Mesenchymal stem cell (in vitro differentiated cells and primary cell): ENCODE results near the gene VPS9D1.

Experiments
- DNase-seq: peaks from one replicate; pipeline ENCODE4 v3.0.0-alpha.2; 2013
- H2AFZ ChIP-seq: one replicate; pipeline ENCODE4 v1.6.1; 2013; ENCODE audit warnings: low read depth, mild to moderate bottlenecking, control low read depth, inconsistent platforms, low read length, moderate library complexity
- H2AK5ac ChIP-seq: 2 replicates; pipeline ENCODE4 v1.6.1; 2013; ENCODE audit warnings: low read length, moderate library complexity, mild to moderate bottlenecking, inconsistent platforms; ENCODE audit not compliant: severe bottlenecking
- H2BK120ac ChIP-seq: one replicate; pipeline ENCODE4 v1.6.1; 2013; ENCODE audit warnings: low read depth, mild to moderate bottlenecking, inconsistent platforms, low read length, moderate library complexity
- H2BK12ac ChIP-seq, 2 experiments: one replicate each; pipeline ENCODE4 v1.6.1; 2013; ENCODE audit warnings: inconsistent platforms in 2 of 2, low read length in 2 of 2, mild to moderate bottlenecking in 2 of 2, moderate library complexity in 2 of 2, control low read depth in 1 of 2
- H2BK15ac ChIP-seq: one replicate; pipeline ENCODE4 v1.6.1; 2013; ENCODE audit warnings: mild to moderate bottlenecking, low read depth, inconsistent platforms; ENCODE audit not compliant: poor library complexity, severe bottlenecking
- H2BK5ac ChIP-seq: 2 replicates; pipeline ENCODE4 v1.6.1; 2013; ENCODE audit warnings: low read depth, mild to moderate bottlenecking, low read length, control low read depth, inconsistent platforms; ENCODE audit not compliant: poor library complexity, severe bottlenecking
- H3K14ac ChIP-seq, 2 experiments: one replicate each; pipeline ENCODE4 v1.6.1; 2013; ENCODE audit warnings: inconsistent platforms in 2 of 2, low read length in 2 of 2, control low read depth in 1 of 2, mild to moderate bottlenecking in 1 of 2, moderate library complexity in 1 of 2
- H3K18ac ChIP-seq, 2 experiments: one replicate each; pipeline ENCODE4 v1.6.1; 2013; ENCODE audit warnings: inconsistent platforms in 2 of 2, low read length in 2 of 2, control low read depth in 1 of 2, low read depth in 1 of 2, mild to moderate bottlenecking in 1 of 2
- H3K23ac ChIP-seq, 2 experiments: one replicate each; pipeline ENCODE4 v1.6.1; 2013; ENCODE audit warnings: inconsistent platforms in 2 of 2, low read length in 2 of 2, mild to moderate bottlenecking in 2 of 2, moderate library complexity in 2 of 2, control low read depth in 1 of 2
- H3K27ac ChIP-seq: 2 replicates; pipeline ENCODE4 v1.5.1; 2013; ENCODE audit warnings: mild to moderate bottlenecking, moderate library complexity, low read length, control low read depth, inconsistent platforms; ENCODE audit not compliant: poor library complexity, severe bottlenecking
- H3K27me3 ChIP-seq, 2 experiments: 2 replicates each; pipeline versions ENCODE4 v1.6.1 to v1.7.0; 2013; ENCODE audit warnings: low read length in 2 of 2, mild to moderate bottlenecking in 2 of 2, moderate library complexity in 2 of 2, control low read depth in 1 of 2, inconsistent platforms in 1 of 2; ENCODE audit not compliant: control insufficient read depth in 1 of 2, insufficient read depth in 1 of 2
- H3K36me3 ChIP-seq, 2 experiments: 2 replicates each; pipeline versions ENCODE4 v1.6.1 to v1.7.0; 2013; ENCODE audit warnings: low read length in 2 of 2, control low read depth in 1 of 2, inconsistent platforms in 1 of 2, low read depth in 1 of 2, mild to moderate bottlenecking in 1 of 2; ENCODE audit not compliant: insufficient read depth in 2 of 2, control insufficient read depth in 1 of 2
- H3K4ac ChIP-seq, 2 experiments: one replicate each; pipeline ENCODE4 v1.6.1; 2013; ENCODE audit warnings: inconsistent platforms in 2 of 2, low read length in 2 of 2, mild to moderate bottlenecking in 2 of 2, moderate library complexity in 2 of 2, control low read depth in 1 of 2, low read depth in 1 of 2
- H3K4me1 ChIP-seq: 2 replicates; pipeline ENCODE4 v1.6.1; 2013; ENCODE audit warnings: low read depth, low read length, control low read depth; ENCODE audit not compliant: control insufficient read depth, insufficient read depth
- H3K4me2 ChIP-seq: 2 replicates; pipeline ENCODE4 v1.6.1; 2013; ENCODE audit warnings: low read length, mild to moderate bottlenecking, inconsistent platforms; ENCODE audit not compliant: poor library complexity, severe bottlenecking
- H3K4me3 ChIP-seq, 2 experiments: 2 replicates each; pipeline versions ENCODE4 v1.5.1 to v1.7.0; 2013; ENCODE audit warnings: low read length in 2 of 2, mild to moderate bottlenecking in 2 of 2, control low read depth in 1 of 2, low read depth in 1 of 2; ENCODE audit not compliant: insufficient read depth in 1 of 2
- H3K79me1 ChIP-seq: replicated peaks from 2 replicates; pipeline ENCODE4 v1.6.1; 2013; ENCODE audit warnings: mild to moderate bottlenecking, control low read depth, low read length, inconsistent platforms; ENCODE audit not compliant: poor library complexity, severe bottlenecking
- H3K9ac ChIP-seq: 2 replicates; pipeline ENCODE4 v1.7.0; 2013; ENCODE audit warnings: mild to moderate bottlenecking, low read length, moderate library complexity
- H3K9me3 ChIP-seq: 2 replicates; pipeline ENCODE4 v1.7.0; 2013; ENCODE audit warnings: mild to moderate bottlenecking, low read length; ENCODE audit not compliant: control insufficient read depth
- H4K8ac ChIP-seq: one replicate; pipeline ENCODE4 v1.6.1; 2013; ENCODE audit warnings: inconsistent platforms, mild to moderate bottlenecking, low read length, moderate library complexity
- H4K91ac ChIP-seq: one replicate; pipeline ENCODE4 v1.6.1; 2013; ENCODE audit warnings: mild to moderate bottlenecking, low read length, inconsistent platforms
- WGBS: methylation state at CpG from one replicate; pipeline ENCODE4 v1.1.7; 2013; ENCODE audit warnings: mixed read lengths; 5-methylcytosine and 5-hydroxymethylcytosine counted together

The VPS9D1 gene

GRCh38 chr16:89712274-89712781, 8.4 kb downstream of the VPS9D1 start:
- WGBS: 17% methylated on average over 14 of the region's 22 CpGs

GRCh38 chr16:89711601-89712273, 9.0 kb downstream of the VPS9D1 start:
- Histone ChIP-seq H2BK12ac (no peak overlapping the region), H3K79me1 (peaks cover 8% of the 10 kb centered on the region), H2AK5ac (no peak overlapping the region), H2BK5ac (no peak overlapping the region), H3K4me2 (peak overlapping the region; percentile 84), H3K4me1 (peaks cover 22% of the 10 kb centered on the region), H3K14ac (no peak overlapping the region), H3K27ac (no peak overlapping the region), H3K4ac (peak overlapping the region; percentile 13 to 57), H3K23ac (no peak overlapping the region), H4K91ac (no peak overlapping the region), H3K36me3 (peaks cover 26 to 53% of the 10 kb centered on the region in 2 experiments), H2AFZ (peak overlapping the region; percentile 29), H3K4me3 (peak overlapping the region; percentile 61 to 66), H3K27me3 (no peaks in the 10 kb centered on the region), H3K9ac (peak overlapping the region; percentile 38), H3K18ac (peak overlapping the region; percentile 35 to 37), H3K9me3 (no peaks in the 10 kb centered on the region), H2BK15ac (no peak overlapping the region), H4K8ac (peak overlapping the region; percentile 78), H2BK120ac (peak overlapping the region; percentile 23)
- 7% methylated on average over 43 of the region's 48 CpGs for WGBS
- peak; percentile 67 for DNase-seq

More at GRCh38 chr16:89712274-89712781, 8.4 kb downstream of the VPS9D1 start:
- Histone ChIP-seq H3K14ac (peak overlapping the region in 1 of 2 experiments; percentile 60), H3K18ac (no peak overlapping the region), H4K8ac (peak overlapping the region; percentile 39), H3K4me1 (peaks cover 22% of the 10 kb centered on the region), H3K4me2 (peak overlapping the region; percentile 84), H2AK5ac (no peak overlapping the region), H3K36me3 (peaks cover 26 to 54% of the 10 kb centered on the region in 2 experiments), H2AFZ (peak overlapping the region; percentile 29), H3K9me3 (no peaks in the 10 kb centered on the region), H3K79me1 (peaks cover 11% of the 10 kb centered on the region), H2BK120ac (no peak overlapping the region), H4K91ac (no peak overlapping the region), H3K4ac (peak overlapping the region in 1 of 2 experiments; percentile 13), H2BK12ac (no peak overlapping the region), H3K23ac (no peak overlapping the region), H3K4me3 (peak overlapping the region; percentile 61 to 66), H3K27me3 (no peaks in the 10 kb centered on the region), H2BK5ac (no peak overlapping the region), H3K9ac (peak overlapping the region; percentile 38), H3K27ac (no peak overlapping the region), H2BK15ac (no peak overlapping the region)
- DNase-seq: peak; percentile 59

- H4K8ac ChIP-seq: no peak overlapping the region
- no peaks in the 10 kb centered on the region for H3K27me3 ChIP-seq
- 93% methylated on average over 61 of the region's 63 CpGs for WGBS
- H4K91ac ChIP-seq: no peak overlapping the region
- H3K23ac ChIP-seq: no peak overlapping the region
- no peak overlapping the region for H3K4ac ChIP-seq
- no peak overlapping the region for H3K14ac ChIP-seq
- H2BK120ac ChIP-seq: no peak overlapping the region
- no peak overlapping the region for H2AK5ac ChIP-seq
- H3K4me1 ChIP-seq: peaks cover 25% of the 10 kb centered on the region
- peaks cover 2% of the 10 kb centered on the region for H3K79me1 ChIP-seq
- H3K27ac ChIP-seq: no peak overlapping the region
- H3K9me3 ChIP-seq: no peaks in the 10 kb centered on the region
- H2AFZ ChIP-seq: no peak overlapping the region
- H3K18ac ChIP-seq: no peak overlapping the region
- H3K36me3 ChIP-seq: peaks cover 22 to 49% of the 10 kb centered on the region in 2 experiments
- H2BK15ac ChIP-seq: no peak overlapping the region
- no peak overlapping the region for H3K4me3 ChIP-seq
- H2BK12ac ChIP-seq: no peak overlapping the region
- H3K4me2 ChIP-seq: no peak overlapping the region
- DNase-seq: no peak
- H3K9ac ChIP-seq: no peak overlapping the region
- H2BK5ac ChIP-seq: no peak overlapping the region
Observed at GRCh38 chr16:89710709-89711564, 9.8 kb downstream of the VPS9D1 start.
